K562 (cell line): ENCODE data around the gene SH3BP2. TPM values are rescaled to one million over a fixed set of nuclear protein-coding genes. Genes with fewer than 3 reads are reported as not detected.

ENCODE experiments used
- ARID2 ChIP-seq: fragments of 450-650 bp; IDR thresholded peaks from 2 replicates; pipeline ENCODE4 v1.6.1; 2017; ENCODE audit warnings: antibody characterized with exemption, mild to moderate bottlenecking
- BRD9 ChIP-seq: fragments of 450-650 bp; IDR thresholded peaks from 2 replicates; pipeline ENCODE4 v1.6.1; 2018; ENCODE audit warnings: low read depth; ENCODE audit not compliant: partially characterized antibody
- ETV6 ChIP-seq, 3 experiments: fragments of 150-350 bp in 1 of 3; sonication (generic) in 1 of 3; formaldehyde crosslinking in 1 of 3; IDR thresholded peaks; 2 replicates each; pipeline versions ENCODE4 v1.6.1 to v1.8.0; 2014 to 2022; ENCODE audit warnings: borderline replicate concordance in 2 of 3, low read depth in 2 of 3, antibody characterized with exemption in 1 of 3, low read length in 1 of 3, mild to moderate bottlenecking in 1 of 3, missing genetic modification reagents in 1 of 3
- FIP1L1 ChIP-seq: fragments of 200-400 bp; formaldehyde crosslinking; IDR thresholded peaks from 2 replicates; pipeline ENCODE4 v1.6.1; 2018; ENCODE audit warnings: mild to moderate bottlenecking, low read depth, low read length; ENCODE audit not compliant: poor library complexity, severe bottlenecking
- FUS ChIP-seq: fragments of 200-400 bp; formaldehyde crosslinking; optimal IDR thresholded peaks from 2 replicates; pipeline ENCODE3; 2017; ENCODE audit warnings: low read depth, low read length
- HMGN3 ChIP-seq: IDR thresholded peaks from 2 replicates; pipeline ENCODE4 v1.6.1; 2011; ENCODE audit warnings: borderline replicate concordance, low read depth, mild to moderate bottlenecking, mixed read lengths, low read length; ENCODE audit not compliant: insufficient read length; ENCODE audit errors: extremely low read depth
- KAT7 ChIP-seq: sonication (generic); formaldehyde crosslinking; IDR thresholded peaks from 2 replicates; pipeline ENCODE4 v1.8.0; 2022; ENCODE audit warnings: missing genetic modification reagents, mild to moderate bottlenecking, borderline replicate concordance
- KDM1A ChIP-seq, 2 experiments: fragments of 450-650 bp; IDR thresholded peaks; 2 replicates each; pipeline ENCODE4 v1.6.1; 2016; ENCODE audit warnings: mild to moderate bottlenecking in 2 of 2
- KLF16 ChIP-seq: IDR thresholded peaks from 2 replicates; pipeline ENCODE4 v1.6.1; 2016; ENCODE audit warnings: antibody characterized with exemption
- LARP7 ChIP-seq: fragments of 450-650 bp; IDR thresholded peaks from 2 replicates; pipeline ENCODE4 v1.6.1; 2016
- MAZ ChIP-seq, 2 experiments: fragments of 450-650 bp in 1 of 2; sonication (generic) in 1 of 2; formaldehyde crosslinking; IDR thresholded peaks in 1 of 2; conservative IDR thresholded peaks in 1 of 2; 2 replicates each; pipeline versions ENCODE4 v1.4.0 to v1.5.0; 2020; ENCODE audit warnings: mild to moderate bottlenecking in 1 of 2, missing genetic modification reagents in 1 of 2
- MYC ChIP-seq, 2 experiments: fragments of 250-450 bp in 1 of 2; sonication (Bioruptor Pico) in 1 of 2; IDR thresholded peaks; 2 replicates each; pipeline versions ENCODE4 v1.5.1 to v1.6.1; 2012 to 2021; ENCODE audit warnings: low read depth in 2 of 2, borderline replicate concordance in 1 of 2, improper control_type of control experiment in 1 of 2, low read length in 1 of 2, mild to moderate bottlenecking in 1 of 2, moderate library complexity in 1 of 2
- NCOA6 ChIP-seq: fragments of 450-650 bp; IDR thresholded peaks from 2 replicates; pipeline ENCODE4 v1.6.1; 2017; ENCODE audit warnings: mild to moderate bottlenecking
- NONO ChIP-seq, 2 experiments: fragments of 200-400 bp in 1 of 2; fragments of 450-650 bp in 1 of 2; formaldehyde crosslinking in 1 of 2; IDR thresholded peaks; 2 replicates each; pipeline ENCODE4 v1.6.1; 2017; ENCODE audit warnings: low read depth in 2 of 2, mild to moderate bottlenecking in 2 of 2, moderate library complexity in 2 of 2, low read length in 1 of 2
- RAD21 ChIP-seq, 2 experiments: fragments of 250-450 bp in 1 of 2; fragments of 450-650 bp in 1 of 2; sonication (Bioruptor Pico) in 1 of 2; formaldehyde crosslinking in 1 of 2; IDR thresholded peaks in 1 of 2; conservative IDR thresholded peaks in 1 of 2; 2 replicates each; pipeline versions ENCODE4 v1.4.0 to v1.8.0; 2020 to 2022; ENCODE audit warnings: mild to moderate bottlenecking in 2 of 2, moderate library complexity in 1 of 2
- SP1 ChIP-seq: sonication (generic); formaldehyde crosslinking; IDR thresholded peaks from 2 replicates; pipeline ENCODE4 v1.8.1; 2022; ENCODE audit warnings: mild to moderate bottlenecking, missing genetic modification reagents
- YY1 ChIP-seq, 3 experiments: IDR thresholded peaks; 2 replicates each; pipeline ENCODE4 v1.6.1; 2011; ENCODE audit warnings: low read length in 2 of 3, mild to moderate bottlenecking in 2 of 3, moderate library complexity in 2 of 3, borderline replicate concordance in 1 of 3, control low read depth in 1 of 3, low read depth in 1 of 3; ENCODE audit not compliant: insufficient read depth in 3 of 3, insufficient replicate concordance in 2 of 3, control insufficient read depth in 1 of 3, insufficient read length in 1 of 3; ENCODE audit errors: extremely low read depth in 1 of 3
- ZFP1 ChIP-seq: fragments of 450-650 bp; formaldehyde crosslinking; IDR thresholded peaks from 2 replicates; pipeline ENCODE4 v1.4.0; 2020; ENCODE audit warnings: mild to moderate bottlenecking, mixed read lengths
- ZFPM2 ChIP-seq: fragments of 250-450 bp; sonication (Bioruptor Pico); IDR thresholded peaks from 2 replicates; pipeline ENCODE4 v1.5.1; 2022; ENCODE audit warnings: mild to moderate bottlenecking
- ZNF224 ChIP-seq: sonication (generic); formaldehyde crosslinking; IDR thresholded peaks from 2 replicates; pipeline ENCODE4 v1.8.0; 2022; ENCODE audit warnings: mild to moderate bottlenecking, missing genetic modification reagents
- polyA plus RNA-seq, 8 experiments: library from polyadenylated mRNA; depleted of rRNA in 4 of 8; stranded (reverse) in 5 of 8; unstranded in 3 of 8; fragments of >200 nt; fragmentation: Nextera tagmentation in 2 of 8; fragmentation: Illumina TruSeq in 1 of 8; extraction: Ambion mirVana in 2 of 8; extraction: Trizol in 1 of 8; gene quantifications; 2 replicates each; pipeline versions ENCODE4 v1.2.1 to v1.2.3, GENCODE V29; 2011 to 2014; ENCODE audit warnings: inconsistent platforms in 1 of 8, missing spikeins in 1 of 8
- total RNA-seq, 7 experiments: library from RNA; depleted of rRNA in 6 of 7; stranded (reverse); fragments of >200 nt in 6 of 7; fragmentation: Illumina TruSeq in 2 of 7; extraction: Trizol in 2 of 7; gene quantifications; 2 replicates each; pipeline versions ENCODE4 v1.2.1 to v1.2.3, GENCODE V29; 2011 to 2021; ENCODE audit warnings: low replicate concordance in 1 of 7
- TF ChIP-seq, protein P1 (sequence below): fragments of 200-400 bp; formaldehyde crosslinking; IDR thresholded peaks from 2 replicates; pipeline ENCODE4 v1.6.1; 2017; ENCODE audit warnings: mild to moderate bottlenecking, low read depth, low read length, moderate library complexity
- TF ChIP-seq, protein P2 (sequence below): fragments of 250-450 bp; sonication (Bioruptor Pico); IDR thresholded peaks from 2 replicates; pipeline ENCODE4 v1.5.0; 2021; ENCODE audit warnings: mild to moderate bottlenecking, borderline replicate concordance

SH3BP2 gene
- total and polyA plus RNA-seq, 9 of the 15 experiments (the other 6 are each of a cell fraction or from before 2014, with no cell fraction given) = 0.34 to 16.0 (median 5.1) TPM

DNA sequence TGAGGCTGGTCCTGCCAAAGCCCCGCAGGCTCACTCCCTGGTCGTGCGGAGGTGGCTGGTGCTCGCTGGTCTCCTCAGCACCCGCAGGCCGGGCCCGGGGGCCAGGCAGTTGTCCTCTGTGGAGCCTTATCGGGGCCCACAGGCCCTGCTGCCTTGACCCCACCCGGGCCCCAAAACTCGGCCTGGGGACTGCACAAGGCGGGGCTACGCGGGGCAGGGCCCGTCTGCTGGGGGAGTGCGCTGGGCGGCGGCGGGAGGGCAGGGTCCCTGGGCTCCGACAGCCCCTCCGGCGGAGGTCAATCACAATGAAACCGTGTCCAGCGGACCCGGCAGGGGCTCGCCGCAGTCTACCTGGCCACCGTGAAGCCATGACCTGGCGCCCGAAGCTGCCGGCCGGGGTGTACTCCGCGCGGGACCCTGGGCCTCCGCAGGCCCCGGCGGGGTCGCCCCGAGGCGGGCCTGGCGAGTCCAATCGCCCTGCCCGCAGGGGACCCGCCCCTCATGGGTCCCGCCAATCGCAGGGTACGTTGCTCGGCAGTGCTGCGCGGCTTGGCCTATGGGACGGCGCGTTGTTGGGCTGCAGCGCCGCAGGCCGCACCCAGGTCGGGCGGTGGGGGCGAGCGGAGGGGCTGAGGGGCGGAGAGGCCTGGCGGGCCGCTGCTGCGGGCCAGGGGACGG lies 50.5 kb downstream of the SH3BP2 start, which contains the start of gene ADD1 (continued):
- TF ChIP-seq YY1 (IDR thresholded peaks at IDR 0.05; ENCODE audit: borderline replicate concordance in 1 of 3, control insufficient read depth in 1 of 3, extremely low read depth in 1 of 3, insufficient read depth in 3 of 3, insufficient read length in 1 of 3, insufficient replicate concordance in 2 of 3, low read depth in 1 of 3, low read length in 2 of 3) (peak in 1 of 3 experiments; percentile 3), KAT7 (no peak; the same call in 1 of the 2 replicates), BRD9 (no peak), KDM1A (IDR thresholded peaks at IDR 0.05) (no peak), ZFP1 (no peak), SP1 (peak; percentile 94), NCOA6 (no peak), MAZ (CRISPR knock-in tag; conservative IDR thresholded peaks at IDR 0.05 in 1 of 2, IDR thresholded peaks at IDR 0.05 in 1 of 2) (peak; percentile 91 to 94), ETV6 (IDR thresholded peaks at IDR 0.05; ENCODE audit: borderline replicate concordance in 1 of 2, low read depth in 2 of 2, low read length in 1 of 2) (no peak), ETV6 (CRISPR knock-in tag; IDR thresholded peaks at IDR 0.05; ENCODE audit: borderline replicate concordance) (no peak), ZFPM2 (no peak), ZNF224 (no peak), KLF16 (no peak), FUS (peak; percentile 29), MYC (IDR thresholded peaks at IDR 0.05; ENCODE audit: low read depth, low read length) (no peak), MYC (CRISPR knock-in tag; IDR thresholded peaks at IDR 0.05; ENCODE audit: borderline replicate concordance, low read depth) (peak; percentile 32; the same call in 1 of the 2 replicates), HMGN3 (peak; percentile 87), LARP7 (no peak), FIP1L1 (peak; percentile 54), RAD21 (CRISPR knock-in tag; conservative IDR thresholded peaks at IDR 0.05 in 1 of 2, IDR thresholded peaks at IDR 0.05 in 1 of 2) (no peak), ARID2 (no peak), NONO (IDR thresholded peaks at IDR 0.05; ENCODE audit: low read depth in 2 of 2, low read length in 1 of 2) (peak in 1 of 2 experiments; percentile 88; a peak in 2 of 4 replicates)
- TF ChIP-seq, protein P1, sequence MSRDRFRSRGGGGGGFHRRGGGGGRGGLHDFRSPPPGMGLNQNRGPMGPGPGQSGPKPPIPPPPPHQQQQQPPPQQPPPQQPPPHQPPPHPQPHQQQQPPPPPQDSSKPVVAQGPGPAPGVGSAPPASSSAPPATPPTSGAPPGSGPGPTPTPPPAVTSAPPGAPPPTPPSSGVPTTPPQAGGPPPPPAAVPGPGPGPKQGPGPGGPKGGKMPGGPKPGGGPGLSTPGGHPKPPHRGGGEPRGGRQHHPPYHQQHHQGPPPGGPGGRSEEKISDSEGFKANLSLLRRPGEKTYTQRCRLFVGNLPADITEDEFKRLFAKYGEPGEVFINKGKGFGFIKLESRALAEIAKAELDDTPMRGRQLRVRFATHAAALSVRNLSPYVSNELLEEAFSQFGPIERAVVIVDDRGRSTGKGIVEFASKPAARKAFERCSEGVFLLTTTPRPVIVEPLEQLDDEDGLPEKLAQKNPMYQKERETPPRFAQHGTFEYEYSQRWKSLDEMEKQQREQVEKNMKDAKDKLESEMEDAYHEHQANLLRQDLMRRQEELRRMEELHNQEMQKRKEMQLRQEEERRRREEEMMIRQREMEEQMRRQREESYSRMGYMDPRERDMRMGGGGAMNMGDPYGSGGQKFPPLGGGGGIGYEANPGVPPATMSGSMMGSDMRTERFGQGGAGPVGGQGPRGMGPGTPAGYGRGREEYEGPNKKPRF = no peak
- TF ChIP-seq, protein P2, sequence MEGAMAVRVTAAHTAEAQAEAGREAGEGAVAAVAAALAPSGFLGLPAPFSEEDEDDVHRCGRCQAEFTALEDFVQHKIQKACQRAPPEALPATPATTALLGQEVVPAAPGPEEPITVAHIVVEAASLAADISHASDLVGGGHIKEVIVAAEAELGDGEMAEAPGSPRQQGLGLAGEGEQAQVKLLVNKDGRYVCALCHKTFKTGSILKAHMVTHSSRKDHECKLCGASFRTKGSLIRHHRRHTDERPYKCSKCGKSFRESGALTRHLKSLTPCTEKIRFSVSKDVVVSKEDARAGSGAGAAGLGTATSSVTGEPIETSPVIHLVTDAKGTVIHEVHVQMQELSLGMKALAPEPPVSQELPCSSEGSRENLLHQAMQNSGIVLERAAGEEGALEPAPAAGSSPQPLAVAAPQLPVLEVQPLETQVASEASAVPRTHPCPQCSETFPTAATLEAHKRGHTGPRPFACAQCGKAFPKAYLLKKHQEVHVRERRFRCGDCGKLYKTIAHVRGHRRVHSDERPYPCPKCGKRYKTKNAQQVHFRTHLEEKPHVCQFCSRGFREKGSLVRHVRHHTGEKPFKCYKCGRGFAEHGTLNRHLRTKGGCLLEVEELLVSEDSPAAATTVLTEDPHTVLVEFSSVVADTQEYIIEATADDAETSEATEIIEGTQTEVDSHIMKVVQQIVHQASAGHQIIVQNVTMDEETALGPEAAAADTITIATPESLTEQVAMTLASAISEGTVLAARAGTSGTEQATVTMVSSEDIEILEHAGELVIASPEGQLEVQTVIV (CRISPR knock-in tag) = no peak
